T47D (cell line): ENCODE results near the gene CXCR1.
"Not testable (repeated sequence)": the region's sequence is repeated elsewhere in the genome, so short reads cannot be mapped to it uniquely, and the experiment has no call there.

ENCODE experiments used
- DNase-seq, 2 experiments: peaks; one replicate each; pipeline versions ENCODE4 v3.0.0 to v3.0.0-alpha.2; 2011 to 2012; ENCODE audit warnings: low read depth in 1 of 2, low spot score in 1 of 2
- JUND ChIP-seq: IDR thresholded peaks from 2 replicates; pipeline ENCODE4 v1.6.1; 2012; ENCODE audit warnings: low read depth
- in situ Hi-C: cut with HindIII; loops from 2 replicates; pipeline ENCODE4 v1.10.0; 2016; ENCODE audit warnings: low sequenced_read_pairs, low pct_unique_long_range_greater_than_20kb

CXCR1 gene

DNA sequence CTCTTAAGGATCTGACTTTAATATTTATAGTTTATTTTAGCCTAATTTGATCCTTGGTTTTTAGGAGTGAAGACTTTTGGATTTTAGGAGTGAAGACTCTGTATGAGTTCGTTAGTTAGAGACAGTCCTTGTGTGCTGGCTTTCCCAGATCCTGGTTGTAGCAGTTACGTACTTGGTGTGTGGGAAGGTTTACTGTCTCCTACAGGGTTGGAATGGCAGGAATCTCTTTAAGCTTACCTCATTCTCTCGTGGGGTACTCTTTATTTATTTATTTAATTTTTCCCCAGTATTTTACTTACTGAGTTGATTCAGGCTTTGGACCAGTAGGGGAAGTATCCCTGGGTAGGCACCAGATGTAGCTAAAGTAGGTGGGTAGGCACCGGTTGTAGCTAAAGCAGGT, 42.8 kb downstream of the CXCR1 start:
- TF ChIP-seq JUND = no peak
- in situ Hi-C loops = no loop called here
- no peak for DNase-seq

DNA sequence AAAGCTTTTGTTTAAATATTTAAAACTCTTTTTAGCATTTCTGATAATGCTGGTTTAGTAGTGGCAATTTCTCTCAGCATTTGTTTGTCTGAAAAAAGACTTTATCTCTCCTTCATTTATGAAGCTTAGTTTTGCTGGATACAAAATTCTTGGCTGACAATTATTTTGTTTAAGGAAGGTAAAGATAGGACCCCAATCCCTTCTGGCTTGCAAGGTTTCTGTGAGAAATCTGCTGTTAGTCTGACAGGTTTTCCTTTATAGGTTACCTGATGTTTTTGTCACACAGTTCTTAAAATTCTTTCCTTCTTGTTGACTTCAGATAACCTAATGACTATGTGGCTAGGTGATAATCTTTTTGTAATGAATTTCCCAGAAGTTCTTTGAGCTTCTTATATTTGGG, 44.5 kb downstream of the CXCR1 start:
- DNase-seq, in situ Hi-C loops: not testable (repeated sequence)

DNA sequence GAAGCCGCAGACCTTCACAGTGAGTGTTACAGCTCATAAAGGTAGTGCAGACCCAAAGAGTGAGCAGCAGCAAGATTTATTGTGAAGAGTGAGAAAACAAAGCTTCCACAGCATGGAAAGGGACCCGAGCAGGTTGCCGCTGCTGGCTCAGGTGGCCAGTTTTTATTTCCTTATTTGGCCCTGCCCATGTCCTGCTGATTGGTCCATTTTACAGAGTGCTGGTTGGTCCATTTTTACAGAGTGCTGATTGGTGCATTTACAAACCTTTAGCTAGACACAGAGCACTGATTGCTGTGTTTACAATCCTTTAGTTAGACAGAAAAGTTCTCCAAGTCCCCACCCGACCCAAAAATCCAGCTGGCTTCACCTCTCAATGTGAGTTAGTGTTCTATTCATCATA, 45.0 kb downstream of the CXCR1 start:
- DNase-seq, in situ Hi-C loops: not testable (repeated sequence)
